ENCODE data around the gene HARBI1.

DNA sequence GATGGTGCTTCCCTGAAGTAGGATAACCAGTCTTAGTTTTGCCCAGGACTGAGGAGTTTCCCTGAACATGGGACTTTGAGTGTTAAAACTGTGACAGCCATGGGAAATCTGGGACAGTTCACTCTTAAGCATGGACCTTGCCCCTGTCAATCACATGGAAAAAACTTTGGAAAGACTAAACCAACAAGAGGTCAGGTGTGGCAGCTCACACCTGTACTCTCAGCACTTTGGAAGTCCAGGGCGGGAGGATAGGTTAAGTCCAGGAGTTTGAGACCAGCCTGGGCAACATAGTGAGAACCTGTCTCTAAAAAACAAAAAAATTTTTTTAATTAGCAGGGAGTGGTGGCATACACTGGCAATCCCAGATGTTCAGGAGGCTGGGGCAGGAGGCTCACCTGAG, 19.9 kb downstream of the HARBI1 start:
- TF ChIP-seq, protein P1, sequence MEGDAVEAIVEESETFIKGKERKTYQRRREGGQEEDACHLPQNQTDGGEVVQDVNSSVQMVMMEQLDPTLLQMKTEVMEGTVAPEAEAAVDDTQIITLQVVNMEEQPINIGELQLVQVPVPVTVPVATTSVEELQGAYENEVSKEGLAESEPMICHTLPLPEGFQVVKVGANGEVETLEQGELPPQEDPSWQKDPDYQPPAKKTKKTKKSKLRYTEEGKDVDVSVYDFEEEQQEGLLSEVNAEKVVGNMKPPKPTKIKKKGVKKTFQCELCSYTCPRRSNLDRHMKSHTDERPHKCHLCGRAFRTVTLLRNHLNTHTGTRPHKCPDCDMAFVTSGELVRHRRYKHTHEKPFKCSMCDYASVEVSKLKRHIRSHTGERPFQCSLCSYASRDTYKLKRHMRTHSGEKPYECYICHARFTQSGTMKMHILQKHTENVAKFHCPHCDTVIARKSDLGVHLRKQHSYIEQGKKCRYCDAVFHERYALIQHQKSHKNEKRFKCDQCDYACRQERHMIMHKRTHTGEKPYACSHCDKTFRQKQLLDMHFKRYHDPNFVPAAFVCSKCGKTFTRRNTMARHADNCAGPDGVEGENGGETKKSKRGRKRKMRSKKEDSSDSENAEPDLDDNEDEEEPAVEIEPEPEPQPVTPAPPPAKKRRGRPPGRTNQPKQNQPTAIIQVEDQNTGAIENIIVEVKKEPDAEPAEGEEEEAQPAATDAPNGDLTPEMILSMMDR (IDR thresholded peaks at IDR 0.05) = no peak
- TF ChIP-seq POLR2A (IDR thresholded peaks at IDR 0.05) = no peak
